ENCODE measurements around the gene GOLPH3. TPM values are rescaled to one million over a fixed set of nuclear protein-coding genes. Genes with fewer than 3 reads are reported as not detected.

The GOLPH3 gene
- polyA plus RNA-seq, 2 donors = 31.9 to 34.9 TPM

GRCh38 chr5:32096891-32097595 lies 77.1 kb downstream of the GOLPH3 start:
- no peak overlapping the region for H3K4me3 ChIP-seq (ENCODE audit: low read depth in 1 of 2, low read length in 2 of 2)
- no peaks in the 10 kb centered on the region for H3K4me1 ChIP-seq (ENCODE audit: control insufficient read depth in 2 of 2, insufficient read depth in 2 of 2, low read length in 1 of 2)
- 87 to 92% methylated on average over 10 of the region's 10 CpGs for WGBS, 2 donors
- no peaks in the 10 kb centered on the region for H3K27me3 ChIP-seq (ENCODE audit: control insufficient read depth in 1 of 2, insufficient read depth in 2 of 2, low read length in 2 of 2)
- no peaks in the 10 kb centered on the region for H3K9me3 ChIP-seq (ENCODE audit: control insufficient read depth in 2 of 2, insufficient read depth in 1 of 2, low read depth in 1 of 2, low read length in 1 of 2)
- no peak overlapping the region for H3K27ac ChIP-seq (ENCODE audit: low read depth in 2 of 2, low read length in 1 of 2)
- peaks cover 10 to 27% of the 10 kb centered on the region in 2 donors for H3K36me3 ChIP-seq (ENCODE audit: control insufficient read depth in 2 of 2, insufficient read depth in 2 of 2, low read length in 1 of 2)

DNA sequence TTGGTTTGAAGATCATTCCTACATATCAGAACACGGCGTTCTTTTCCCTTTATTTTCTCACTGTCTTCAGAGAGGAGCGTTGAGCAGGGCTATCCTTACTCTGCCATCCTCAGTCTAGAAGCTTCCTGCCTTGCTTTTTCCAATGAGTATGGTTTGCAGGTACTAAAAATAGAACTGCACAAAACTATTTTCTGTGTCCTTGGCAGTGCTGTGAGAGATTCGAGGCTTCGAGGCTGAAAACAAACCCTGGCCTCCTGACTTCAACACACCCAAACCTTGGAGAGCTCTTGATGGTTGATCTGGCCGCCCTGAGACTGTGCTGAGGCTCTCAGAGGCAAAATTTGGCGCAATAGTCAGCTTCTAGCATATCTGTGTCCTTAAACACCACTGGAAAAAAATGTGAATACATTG lies 78.9 kb downstream of the GOLPH3 start:
- 71 to 73% methylated on average over 7 of the region's 7 CpGs for WGBS, 2 donors

GRCh38 chr5:32094691-32095090 lies 79.4 kb downstream of the GOLPH3 start:
- H3K4me1 ChIP-seq (ENCODE audit: control insufficient read depth in 2 of 2, insufficient read depth in 2 of 2, low read length in 1 of 2) = no peaks in the 10 kb centered on the region
- no peaks in the 10 kb centered on the region for H3K9me3 ChIP-seq (ENCODE audit: control insufficient read depth in 2 of 2, insufficient read depth in 1 of 2, low read depth in 1 of 2, low read length in 1 of 2)
- H3K27me3 ChIP-seq (ENCODE audit: control insufficient read depth in 1 of 2, insufficient read depth in 2 of 2, low read length in 2 of 2) = no peaks in the 10 kb centered on the region
- no peak overlapping the region for H3K4me3 ChIP-seq (ENCODE audit: low read depth in 1 of 2, low read length in 2 of 2)
- no peak overlapping the region for H3K27ac ChIP-seq (ENCODE audit: low read depth in 2 of 2, low read length in 1 of 2)
- 93% methylated on average over 5 of the region's 5 CpGs for WGBS, 2 donors
- peaks cover 10 to 22% of the 10 kb centered on the region in 2 donors for H3K36me3 ChIP-seq (ENCODE audit: control insufficient read depth in 2 of 2, insufficient read depth in 2 of 2, low read length in 1 of 2)

More for the DNA sequence above, 78.9 kb downstream of the GOLPH3 start:
- Histone ChIP-seq H3K4me3 (ENCODE audit: low read depth in 1 of 2, low read length in 2 of 2) (no peak overlapping the region), H3K9me3 (ENCODE audit: control insufficient read depth in 2 of 2, insufficient read depth in 1 of 2, low read depth in 1 of 2, low read length in 1 of 2) (no peaks in the 10 kb centered on the region), H3K27me3 (ENCODE audit: control insufficient read depth in 1 of 2, insufficient read depth in 2 of 2, low read length in 2 of 2) (no peaks in the 10 kb centered on the region), H3K36me3 (ENCODE audit: control insufficient read depth in 2 of 2, insufficient read depth in 2 of 2, low read length in 1 of 2) (peaks cover 9 to 24% of the 10 kb centered on the region in 2 donors), H3K27ac (ENCODE audit: low read depth in 2 of 2, low read length in 1 of 2) (peak overlapping the region in 1 of 2 donors; percentile 16), H3K4me1 (ENCODE audit: control insufficient read depth in 2 of 2, insufficient read depth in 2 of 2, low read length in 1 of 2) (no peaks in the 10 kb centered on the region)

GRCh38 chr5:32092938-32093812 lies 80.9 kb downstream of the GOLPH3 start:
- Histone ChIP-seq H3K27me3 (ENCODE audit: control insufficient read depth in 1 of 2, insufficient read depth in 2 of 2, low read length in 2 of 2) (no peaks in the 10 kb centered on the region), H3K9me3 (ENCODE audit: control insufficient read depth in 2 of 2, insufficient read depth in 1 of 2, low read depth in 1 of 2, low read length in 1 of 2) (no peaks in the 10 kb centered on the region), H3K4me3 (ENCODE audit: low read depth in 1 of 2, low read length in 2 of 2) (no peak overlapping the region), H3K4me1 (ENCODE audit: control insufficient read depth in 2 of 2, insufficient read depth in 2 of 2, low read length in 1 of 2) (no peaks in the 10 kb centered on the region), H3K36me3 (ENCODE audit: control insufficient read depth in 2 of 2, insufficient read depth in 2 of 2, low read length in 1 of 2) (peaks cover 3 to 24% of the 10 kb centered on the region in 2 donors), H3K27ac (ENCODE audit: low read depth in 2 of 2, low read length in 1 of 2) (no peak overlapping the region)
- WGBS, 2 donors = 58 to 62% methylated on average over 20 of the region's 20 CpGs

DNA sequence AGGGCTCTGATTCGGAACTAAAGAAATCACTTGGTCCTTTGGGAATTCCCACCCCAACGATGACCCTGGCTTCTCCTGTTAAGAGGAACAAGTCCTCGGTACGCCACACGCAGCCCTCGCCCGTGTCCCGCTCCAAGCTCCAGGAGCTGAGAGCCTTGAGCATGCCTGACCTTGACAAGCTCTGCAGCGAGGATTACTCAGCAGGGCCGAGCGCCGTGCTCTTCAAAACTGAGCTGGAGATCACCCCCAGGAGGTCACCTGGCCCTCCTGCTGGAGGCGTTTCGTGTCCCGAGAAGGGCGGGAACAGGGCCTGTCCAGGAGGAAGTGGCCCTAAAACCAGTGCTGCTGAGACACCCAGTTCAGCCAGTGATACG lies 83.4 kb downstream of the GOLPH3 start:
- no peak overlapping the region for H3K27ac ChIP-seq (ENCODE audit: low read depth in 2 of 2, low read length in 1 of 2)
- no peaks in the 10 kb centered on the region for H3K9me3 ChIP-seq (ENCODE audit: control insufficient read depth in 2 of 2, insufficient read depth in 1 of 2, low read depth in 1 of 2, low read length in 1 of 2)
- H3K36me3 ChIP-seq (ENCODE audit: control insufficient read depth in 2 of 2, insufficient read depth in 2 of 2, low read length in 1 of 2) = peaks cover 3 to 33% of the 10 kb centered on the region in 2 donors
- no peaks in the 10 kb centered on the region for H3K27me3 ChIP-seq (ENCODE audit: control insufficient read depth in 1 of 2, insufficient read depth in 2 of 2, low read length in 2 of 2)
- WGBS, 2 donors = 87 to 91% methylated on average over 17 of the region's 17 CpGs
- H3K4me3 ChIP-seq (ENCODE audit: low read depth in 1 of 2, low read length in 2 of 2) = no peak overlapping the region
- H3K4me1 ChIP-seq (ENCODE audit: control insufficient read depth in 2 of 2, insufficient read depth in 2 of 2, low read length in 1 of 2) = no peaks in the 10 kb centered on the region

- Histone ChIP-seq H3K36me3 (ENCODE audit: control insufficient read depth in 2 of 2, insufficient read depth in 2 of 2, low read length in 1 of 2) (peaks cover 3 to 30% of the 10 kb centered on the region in 2 donors), H3K4me1 (ENCODE audit: control insufficient read depth in 2 of 2, insufficient read depth in 2 of 2, low read length in 1 of 2) (no peaks in the 10 kb centered on the region), H3K27me3 (ENCODE audit: control insufficient read depth in 1 of 2, insufficient read depth in 2 of 2, low read length in 2 of 2) (no peaks in the 10 kb centered on the region), H3K4me3 (ENCODE audit: low read depth in 1 of 2, low read length in 2 of 2) (no peak overlapping the region), H3K27ac (ENCODE audit: low read depth in 2 of 2, low read length in 1 of 2) (no peak overlapping the region), H3K9me3 (ENCODE audit: control insufficient read depth in 2 of 2, insufficient read depth in 1 of 2, low read depth in 1 of 2, low read length in 1 of 2) (no peaks in the 10 kb centered on the region)
- 86 to 92% methylated on average over 24 of the region's 24 CpGs for WGBS, 2 donors
Measured at GRCh38 chr5:32090026-32090754, 83.9 kb downstream of the GOLPH3 start.

DNA sequence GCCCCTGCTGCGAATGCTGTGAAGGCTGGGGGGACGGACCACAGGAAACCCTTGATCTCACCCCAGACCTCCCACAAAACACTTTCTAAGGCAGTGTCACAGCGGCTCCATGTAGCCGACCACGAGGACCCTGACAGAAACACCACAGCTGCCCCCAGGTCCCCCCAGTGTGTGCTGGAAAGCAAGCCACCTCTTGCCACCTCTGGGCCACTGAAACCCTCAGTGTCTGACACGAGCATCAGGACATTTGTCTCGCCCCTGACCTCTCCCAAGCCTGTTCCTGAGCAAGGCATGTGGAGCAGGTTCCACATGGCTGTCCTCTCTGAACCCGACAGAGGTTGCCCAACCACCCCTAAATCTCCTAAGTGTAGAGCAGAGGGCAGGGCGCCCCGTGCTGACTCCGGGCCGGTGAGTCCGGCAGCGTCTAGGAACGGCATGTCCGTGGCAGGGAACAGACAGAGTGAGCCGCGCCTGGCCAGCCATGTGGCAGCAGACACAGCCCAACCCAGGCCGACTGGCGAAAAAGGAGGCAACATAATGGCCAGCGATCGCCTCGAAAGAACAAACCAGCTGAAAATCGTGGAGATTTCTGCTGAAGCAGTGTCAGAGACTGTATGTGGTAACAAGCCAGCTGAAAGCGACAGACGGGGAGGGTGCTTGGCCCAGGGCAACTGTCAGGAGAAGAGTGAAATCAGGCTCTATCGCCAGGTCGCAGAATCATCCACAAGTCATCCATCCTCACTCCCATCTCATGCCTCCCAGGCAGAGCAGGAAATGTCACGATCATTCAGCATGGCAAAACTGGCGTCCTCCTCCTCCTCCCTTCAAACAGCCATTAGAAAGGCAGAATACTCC lies 84.7 kb downstream of the GOLPH3 start:
- WGBS, 2 donors = 89 to 90% methylated on average over 30 of the region's 30 CpGs
- no peaks in the 10 kb centered on the region for H3K27me3 ChIP-seq (ENCODE audit: control insufficient read depth in 1 of 2, insufficient read depth in 2 of 2, low read length in 2 of 2)
- H3K9me3 ChIP-seq (ENCODE audit: control insufficient read depth in 2 of 2, insufficient read depth in 1 of 2, low read depth in 1 of 2, low read length in 1 of 2) = no peaks in the 10 kb centered on the region
- no peaks in the 10 kb centered on the region for H3K4me1 ChIP-seq (ENCODE audit: control insufficient read depth in 2 of 2, insufficient read depth in 2 of 2, low read length in 1 of 2)
- no peak overlapping the region for H3K4me3 ChIP-seq (ENCODE audit: low read depth in 1 of 2, low read length in 2 of 2)
- H3K27ac ChIP-seq (ENCODE audit: low read depth in 2 of 2, low read length in 1 of 2) = no peak overlapping the region
- peaks cover 3 to 30% of the 10 kb centered on the region in 2 donors for H3K36me3 ChIP-seq (ENCODE audit: control insufficient read depth in 2 of 2, insufficient read depth in 2 of 2, low read length in 1 of 2)

DNA sequence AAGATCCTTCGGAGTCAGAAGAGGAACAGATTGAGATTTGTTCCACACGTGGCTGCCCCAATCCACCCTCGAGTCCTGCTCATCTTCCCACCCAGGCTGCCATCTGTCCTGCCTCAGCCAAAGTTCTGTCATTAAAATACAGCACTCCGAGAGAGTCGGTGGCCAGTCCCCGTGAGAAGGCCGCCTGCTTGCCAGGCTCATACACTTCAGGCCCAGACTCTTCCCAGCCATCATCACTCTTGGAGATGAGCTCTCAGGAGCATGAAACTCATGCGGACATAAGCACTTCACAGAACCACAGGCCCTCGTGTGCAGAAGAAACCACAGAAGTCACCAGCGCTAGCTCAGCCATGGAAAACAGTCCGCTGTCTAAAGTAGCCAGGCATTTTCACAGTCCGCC lies 85.9 kb downstream of the GOLPH3 start:
- Histone ChIP-seq H3K36me3 (ENCODE audit: control insufficient read depth in 2 of 2, insufficient read depth in 2 of 2, low read length in 1 of 2) (peaks cover 3 to 33% of the 10 kb centered on the region in 2 donors), H3K4me3 (ENCODE audit: low read depth in 1 of 2, low read length in 2 of 2) (no peak overlapping the region), H3K27me3 (ENCODE audit: control insufficient read depth in 1 of 2, insufficient read depth in 2 of 2, low read length in 2 of 2) (no peaks in the 10 kb centered on the region), H3K4me1 (ENCODE audit: control insufficient read depth in 2 of 2, insufficient read depth in 2 of 2, low read length in 1 of 2) (no peaks in the 10 kb centered on the region), H3K27ac (ENCODE audit: low read depth in 2 of 2, low read length in 1 of 2) (no peak overlapping the region), H3K9me3 (ENCODE audit: control insufficient read depth in 2 of 2, insufficient read depth in 1 of 2, low read depth in 1 of 2, low read length in 1 of 2) (no peaks in the 10 kb centered on the region)
- WGBS, 2 donors = 90% methylated on average over 12 of the region's 12 CpGs
